Hepatocyte (in vitro differentiated cells): ENCODE data around the gene PNPLA5. TPM values are rescaled to one million over a fixed set of nuclear protein-coding genes. Genes with fewer than 3 reads are reported as not detected.

Experiments used
- DNase-seq: peaks from one replicate; pipeline ENCODE4 v3.0.0-alpha.2; 2016; ENCODE audit warnings: low spot score
- H2AFZ ChIP-seq: fragments of 200-600 bp; sonication (generic); 2 replicates; pipeline ENCODE4 v1.6.0; 2016; ENCODE audit warnings: antibody characterized with exemption, mild to moderate bottlenecking
- H3K27ac ChIP-seq: fragments of 200-600 bp; sonication (generic); 2 replicates; pipeline ENCODE4 v1.5.1; 2016; ENCODE audit warnings: mild to moderate bottlenecking
- H3K27me3 ChIP-seq: fragments of 200-600 bp; sonication (generic); 2 replicates; pipeline ENCODE4 v1.6.1; 2016
- H3K36me3 ChIP-seq: fragments of 200-600 bp; sonication (generic); replicated peaks from 2 replicates; pipeline ENCODE4 v1.5.1; 2016; ENCODE audit warnings: low read depth; ENCODE audit not compliant: insufficient read depth
- H3K4me1 ChIP-seq: fragments of 200-600 bp; sonication (generic); 2 replicates; pipeline ENCODE4 v1.5.1; 2016; ENCODE audit warnings: mild to moderate bottlenecking, moderate library complexity; ENCODE audit not compliant: insufficient read depth
- H3K4me2 ChIP-seq: fragments of 200-600 bp; sonication (generic); 2 replicates; pipeline ENCODE4 v1.6.0; 2016
- H3K4me3 ChIP-seq: fragments of 200-600 bp; sonication (generic); 2 replicates; pipeline ENCODE4 v1.5.1; 2016; ENCODE audit warnings: mild to moderate bottlenecking
- H3K79me2 ChIP-seq: fragments of 200-600 bp; sonication (generic); 2 replicates; pipeline ENCODE4 v1.6.0; 2017; ENCODE audit warnings: mild to moderate bottlenecking
- H3K9me2 ChIP-seq: fragments of 200-600 bp; sonication (generic); replicated peaks from 2 replicates; pipeline ENCODE4 v1.6.0; 2017; ENCODE audit warnings: mild to moderate bottlenecking; ENCODE audit not compliant: insufficient read depth
- H3K9me3 ChIP-seq: fragments of 200-600 bp; sonication (generic); 2 replicates; pipeline ENCODE4 v1.5.1; 2016; ENCODE audit warnings: low read depth, mild to moderate bottlenecking
- H4K20me1 ChIP-seq: fragments of 200-600 bp; sonication (generic); 2 replicates; pipeline ENCODE4 v1.6.0; 2016; ENCODE audit warnings: mild to moderate bottlenecking; ENCODE audit not compliant: insufficient read depth, poor library complexity, severe bottlenecking
- EZH2 ChIP-seq: fragments of 200-600 bp; sonication (generic); IDR thresholded peaks from 2 replicates; pipeline ENCODE4 v1.6.1; 2016; ENCODE audit warnings: antibody characterized with exemption, mild to moderate bottlenecking, borderline replicate concordance
- EZH2phosphoT487 ChIP-seq: fragments of 200-600 bp; sonication (generic); IDR thresholded peaks from one replicate; pipeline ENCODE4 v1.6.1; 2018; ENCODE audit warnings: antibody characterized with exemption, mild to moderate bottlenecking, low read depth, moderate library complexity; ENCODE audit not compliant: unreplicated experiment, severe bottlenecking
- WGBS: methylation state at CpG from one replicate; pipeline ENCODE4 v1.1.6; 2016; ENCODE audit warnings: low lambda C conversion rate; ENCODE audit errors: missing lambda C conversion rate; 5-methylcytosine and 5-hydroxymethylcytosine counted together
- polyA plus RNA-seq: library from polyadenylated mRNA; unstranded; fragments of >200 nt; fragmentation: Nextera tagmentation; extraction: Ambion mirVana; gene quantifications from 2 replicates; pipeline ENCODE4 v1.2.1, GENCODE V29; 2016
- total RNA-seq: library from RNA; depleted of rRNA; stranded (reverse); fragments of >200 nt; gene quantifications from 2 replicates; pipeline ENCODE4 v1.2.3, GENCODE V29; 2014
- TF ChIP-seq, protein P1 (sequence below): fragments of 200-600 bp; sonication (generic); IDR thresholded peaks from 2 replicates; pipeline ENCODE4 v1.5.1; 2016; ENCODE audit warnings: antibody characterized with exemption, mild to moderate bottlenecking; ENCODE audit not compliant: poor library complexity

The PNPLA5 gene
- total and polyA plus RNA-seq, 2 experiments from 2014 or later: 0.11 to 0.57 TPM

DNA sequence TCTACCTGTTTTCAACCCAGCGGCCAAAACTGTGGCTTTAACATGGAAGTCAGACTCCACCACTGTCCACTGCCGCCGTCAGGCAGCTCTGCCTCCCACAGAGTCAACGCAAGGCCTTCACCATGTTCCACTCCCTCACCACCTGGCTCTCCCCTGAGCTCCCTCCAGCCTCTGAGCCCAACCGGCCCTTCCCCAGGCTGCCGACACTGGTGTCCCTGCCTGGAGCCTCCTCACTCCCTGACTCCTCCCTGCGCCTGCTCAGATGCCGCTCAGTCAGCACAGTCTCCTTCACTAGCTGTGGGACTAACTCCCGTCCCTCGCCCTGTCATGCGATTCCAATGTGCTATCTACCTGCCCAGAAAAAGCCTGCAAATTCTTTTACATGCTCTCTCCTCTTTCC, 45.8 kb downstream of the PNPLA5 start:
- H3K4me1 ChIP-seq: no peaks in the 10 kb centered on the region
- no peaks in the 10 kb centered on the region for H4K20me1 ChIP-seq
- no peak overlapping the region for H2AFZ ChIP-seq
- H3K9me2 ChIP-seq: no peaks in the 10 kb centered on the region
- WGBS: 78% methylated on average over 11 of the region's 11 CpGs
- no peak for DNase-seq
- H3K27me3 ChIP-seq: no peaks in the 10 kb centered on the region
- no peak overlapping the region for H3K4me2 ChIP-seq
- TF ChIP-seq EZH2 (no peak), EZH2phosphoT487 (no peak)
- TF ChIP-seq, protein P1, sequence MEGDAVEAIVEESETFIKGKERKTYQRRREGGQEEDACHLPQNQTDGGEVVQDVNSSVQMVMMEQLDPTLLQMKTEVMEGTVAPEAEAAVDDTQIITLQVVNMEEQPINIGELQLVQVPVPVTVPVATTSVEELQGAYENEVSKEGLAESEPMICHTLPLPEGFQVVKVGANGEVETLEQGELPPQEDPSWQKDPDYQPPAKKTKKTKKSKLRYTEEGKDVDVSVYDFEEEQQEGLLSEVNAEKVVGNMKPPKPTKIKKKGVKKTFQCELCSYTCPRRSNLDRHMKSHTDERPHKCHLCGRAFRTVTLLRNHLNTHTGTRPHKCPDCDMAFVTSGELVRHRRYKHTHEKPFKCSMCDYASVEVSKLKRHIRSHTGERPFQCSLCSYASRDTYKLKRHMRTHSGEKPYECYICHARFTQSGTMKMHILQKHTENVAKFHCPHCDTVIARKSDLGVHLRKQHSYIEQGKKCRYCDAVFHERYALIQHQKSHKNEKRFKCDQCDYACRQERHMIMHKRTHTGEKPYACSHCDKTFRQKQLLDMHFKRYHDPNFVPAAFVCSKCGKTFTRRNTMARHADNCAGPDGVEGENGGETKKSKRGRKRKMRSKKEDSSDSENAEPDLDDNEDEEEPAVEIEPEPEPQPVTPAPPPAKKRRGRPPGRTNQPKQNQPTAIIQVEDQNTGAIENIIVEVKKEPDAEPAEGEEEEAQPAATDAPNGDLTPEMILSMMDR: no peak
- no peak overlapping the region for H3K27ac ChIP-seq
- no peaks in the 10 kb centered on the region for H3K79me2 ChIP-seq
- no peak overlapping the region for H3K4me3 ChIP-seq
- H3K9me3 ChIP-seq: no peaks in the 10 kb centered on the region
- H3K36me3 ChIP-seq: no peaks in the 10 kb centered on the region

GRCh38 chr22:43844560-43845545, 47.0 kb downstream of the PNPLA5 start:
- H3K4me2 ChIP-seq: no peak overlapping the region
- TF ChIP-seq EZH2: no peak
- TF ChIP-seq, protein P1: no peak
- no peak for TF ChIP-seq EZH2phosphoT487
- H3K9me3 ChIP-seq: no peaks in the 10 kb centered on the region
- no peak overlapping the region for H3K4me3 ChIP-seq
- no peaks in the 10 kb centered on the region for H3K4me1 ChIP-seq
- H3K27ac ChIP-seq: no peak overlapping the region
- no peaks in the 10 kb centered on the region for H3K79me2 ChIP-seq
- no peaks in the 10 kb centered on the region for H3K27me3 ChIP-seq
- no peaks in the 10 kb centered on the region for H3K36me3 ChIP-seq
- no peak for DNase-seq
- H4K20me1 ChIP-seq: no peaks in the 10 kb centered on the region
- H3K9me2 ChIP-seq: no peaks in the 10 kb centered on the region
- H2AFZ ChIP-seq: no peak overlapping the region
- 89% methylated on average over 31 of the region's 31 CpGs for WGBS

DNA sequence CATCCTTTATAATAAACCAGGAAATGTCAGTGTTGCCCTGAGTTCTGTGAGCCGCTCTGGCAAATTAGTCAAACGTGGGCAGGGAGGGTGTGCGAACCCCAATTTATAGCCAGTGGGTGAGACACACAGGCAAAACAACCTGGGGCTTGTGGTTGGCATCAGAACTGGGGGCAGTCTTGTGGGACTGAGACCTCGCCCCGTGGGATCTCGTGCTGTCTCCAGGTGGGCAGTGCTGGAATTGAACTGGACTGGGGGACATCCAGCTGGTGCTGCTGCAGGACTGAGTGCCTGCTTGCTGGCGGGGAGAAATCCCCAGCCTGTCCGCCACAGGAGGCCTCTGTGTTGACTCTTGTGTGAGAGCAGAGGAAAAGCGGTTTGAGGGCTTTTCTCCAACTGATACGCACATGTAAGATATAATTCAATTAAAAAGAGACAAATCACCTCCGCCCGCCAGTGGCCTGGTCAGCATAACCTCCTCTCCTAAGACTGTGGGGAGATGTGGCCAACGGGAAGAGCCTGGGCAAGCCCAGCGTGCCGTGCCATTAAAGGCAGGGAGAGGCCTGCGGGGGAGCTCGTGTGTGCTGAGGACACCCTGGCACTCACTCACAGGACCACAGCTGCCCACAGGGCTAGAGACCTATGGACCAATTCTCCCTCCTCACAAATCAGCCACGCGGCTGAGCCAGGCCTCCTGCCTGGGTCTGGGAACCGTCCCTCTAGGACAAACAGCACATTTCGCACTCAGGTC, 47.9 kb downstream of the PNPLA5 start:
- TF ChIP-seq, protein P1: no peak
- TF ChIP-seq EZH2phosphoT487 (no peak), EZH2 (no peak)
- no peaks in the 10 kb centered on the region for H3K79me2 ChIP-seq
- no peaks in the 10 kb centered on the region for H3K4me1 ChIP-seq
- no peak overlapping the region for H3K4me3 ChIP-seq
- no peak overlapping the region for H2AFZ ChIP-seq
- no peaks in the 10 kb centered on the region for H3K9me3 ChIP-seq
- H3K9me2 ChIP-seq: no peaks in the 10 kb centered on the region
- 90% methylated on average over 21 of the region's 21 CpGs for WGBS
- DNase-seq: no peak
- no peaks in the 10 kb centered on the region for H3K36me3 ChIP-seq
- H3K27me3 ChIP-seq: no peaks in the 10 kb centered on the region
- no peak overlapping the region for H3K27ac ChIP-seq
- H3K4me2 ChIP-seq: no peak overlapping the region
- no peaks in the 10 kb centered on the region for H4K20me1 ChIP-seq
